HEK293 (cell line): ENCODE data around the gene COL15A1.

Source experiments
- CTCF ChIP-seq: fragments of 450-650 bp; formaldehyde crosslinking; IDR thresholded peaks from 2 replicates; pipeline ENCODE4 v1.5.1; 2016; ENCODE audit warnings: missing biosample characterization, missing genetic modification characterization
- GFI1B ChIP-seq: fragments of 450-650 bp; formaldehyde crosslinking; IDR thresholded peaks from 2 replicates; pipeline ENCODE4 v1.5.1; 2016; ENCODE audit warnings: missing biosample characterization, missing genetic modification characterization
- GLI4 ChIP-seq: fragments of 450-650 bp; formaldehyde crosslinking; IDR thresholded peaks from 2 replicates; pipeline ENCODE4 v1.5.1; 2016; ENCODE audit warnings: missing biosample characterization, missing genetic modification characterization
- KLF16 ChIP-seq: fragments of 450-650 bp; formaldehyde crosslinking; IDR thresholded peaks from 2 replicates; pipeline ENCODE4 v1.5.1; 2017; ENCODE audit warnings: missing biosample characterization, missing genetic modification characterization
- REST ChIP-seq: fragments of 450-650 bp; formaldehyde crosslinking; IDR thresholded peaks from 2 replicates; pipeline ENCODE4 v1.5.1; 2016; ENCODE audit warnings: missing biosample characterization, missing genetic modification characterization
- SP7 ChIP-seq: fragments of 450-650 bp; formaldehyde crosslinking; IDR thresholded peaks from 2 replicates; pipeline ENCODE4 v1.5.1; 2016; ENCODE audit warnings: missing biosample characterization, missing genetic modification characterization
- YY1 ChIP-seq: fragments of 450-650 bp; formaldehyde crosslinking; IDR thresholded peaks from 2 replicates; pipeline ENCODE4 v1.5.1; 2018; ENCODE audit warnings: missing biosample characterization, missing genetic modification characterization
- ZNF274 ChIP-seq, 2 experiments: fragments of 200-500 bp in 1 of 2; fragments of 450-650 bp in 1 of 2; sonication (Bioruptor generic) in 1 of 2; formaldehyde crosslinking in 1 of 2; IDR thresholded peaks; 2 replicates each; pipeline versions ENCODE4 v1.5.1 to v1.6.1; 2014 to 2016; ENCODE audit warnings: borderline replicate concordance in 1 of 2, inconsistent platforms in 1 of 2, low read length in 1 of 2, missing biosample characterization in 1 of 2, missing genetic modification characterization in 1 of 2
- ZNF311 ChIP-seq: fragments of 450-650 bp; formaldehyde crosslinking; IDR thresholded peaks from 2 replicates; pipeline ENCODE4 v1.5.1; 2017; ENCODE audit warnings: missing biosample characterization, missing genetic modification characterization, borderline replicate concordance
- ZNF501 ChIP-seq: fragments of 450-650 bp; formaldehyde crosslinking; IDR thresholded peaks from 2 replicates; pipeline ENCODE4 v1.5.1; 2016; ENCODE audit warnings: missing biosample characterization, missing genetic modification characterization
- ZNF639 ChIP-seq: fragments of 450-650 bp; formaldehyde crosslinking; IDR thresholded peaks from 2 replicates; pipeline ENCODE4 v1.5.1; 2016; ENCODE audit warnings: missing biosample characterization, missing genetic modification characterization
- ZNF704 ChIP-seq: fragments of 450-650 bp; formaldehyde crosslinking; IDR thresholded peaks from 2 replicates; pipeline ENCODE4 v1.5.1; 2016; ENCODE audit warnings: missing biosample characterization, missing genetic modification characterization
- ZNF707 ChIP-seq: fragments of 450-650 bp; formaldehyde crosslinking; IDR thresholded peaks from 2 replicates; pipeline ENCODE4 v1.5.1; 2016; ENCODE audit warnings: missing biosample characterization, missing genetic modification characterization
- ZSCAN5A ChIP-seq: fragments of 450-650 bp; formaldehyde crosslinking; IDR thresholded peaks from 2 replicates; pipeline ENCODE4 v1.5.1; 2016; ENCODE audit warnings: missing biosample characterization, missing genetic modification characterization

DNA sequence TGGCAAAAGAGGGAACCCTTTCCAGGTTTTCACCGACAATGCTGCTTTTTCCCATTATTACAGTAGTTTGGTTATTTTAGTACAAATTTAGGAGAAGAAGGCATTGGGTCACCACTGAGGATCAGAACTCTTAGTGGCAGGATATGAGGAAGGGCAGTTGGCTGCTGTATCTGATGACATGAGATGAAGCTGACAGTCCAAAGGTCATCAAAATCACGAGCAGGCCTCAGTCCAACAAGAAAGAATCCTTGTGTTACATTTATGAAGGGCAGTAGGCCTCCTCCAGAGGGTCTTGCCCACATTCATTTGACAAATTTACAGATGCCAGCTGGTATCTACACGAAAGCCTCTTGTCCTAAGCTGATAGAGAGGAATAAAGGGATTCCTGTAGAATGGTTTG is 49.5 kb upstream of the COL15A1 start:
- TF ChIP-seq ZNF639 (no peak), CTCF (tag by site-specific recombination) (no peak), ZNF274 (IDR thresholded peaks at IDR 0.05; ENCODE audit: low read length) (no peak), ZNF274 (tag by site-specific recombination; IDR thresholded peaks at IDR 0.05; ENCODE audit: borderline replicate concordance) (no peak), SP7 (tag by site-specific recombination) (no peak), ZNF501 (tag by site-specific recombination) (no peak), ZNF707 (tag by site-specific recombination) (no peak), REST (no peak), KLF16 (tag by site-specific recombination) (no peak), GLI4 (tag by site-specific recombination) (no peak), GFI1B (tag by site-specific recombination) (no peak), ZNF704 (tag by site-specific recombination) (no peak), YY1 (tag by site-specific recombination) (no peak), ZNF311 (tag by site-specific recombination) (no peak), ZSCAN5A (no peak)
